Measurements from ENCODE around the gene CHRNB4.

Gene CHRNB4

GRCh38 chr15:78628227-78628626 lies 12.8 kb downstream of the CHRNB4 start:
- Mint-ChIP-seq H3K36me3 (ENCODE audit: low read depth) (peaks cover 27% of the 10 kb centered on the region), H3K4me3 (no peak overlapping the region), H3K4me1 (no peaks in the 10 kb centered on the region), H3K27ac (no peak overlapping the region), H3K9me3 (peaks cover 6% of the 10 kb centered on the region), H3K27me3 (ENCODE audit: low read depth) (peaks cover 59% of the 10 kb centered on the region)
- TF ChIP-seq CTCF (IDR thresholded peaks at IDR 0.05; ENCODE audit: unreplicated experiment in 3 of 3), result no peak

GRCh38 chr15:78627348-78627747 lies 13.7 kb downstream of the CHRNB4 start:
- Mint-ChIP-seq H3K4me3 (no peak overlapping the region), H3K27me3 (ENCODE audit: low read depth) (peaks cover 68% of the 10 kb centered on the region), H3K9me3 (peaks cover 2% of the 10 kb centered on the region), H3K27ac (no peak overlapping the region), H3K36me3 (ENCODE audit: low read depth) (peaks cover 19% of the 10 kb centered on the region), H3K4me1 (no peaks in the 10 kb centered on the region)
- TF ChIP-seq CTCF (IDR thresholded peaks at IDR 0.05; ENCODE audit: unreplicated experiment in 3 of 3), result no peak

GRCh38 chr15:78626381-78626995 lies 14.5 kb downstream of the CHRNB4 start:
- Mint-ChIP-seq H3K27me3 (ENCODE audit: low read depth) (peaks cover 76% of the 10 kb centered on the region), H3K36me3 (ENCODE audit: low read depth) (peaks cover 12% of the 10 kb centered on the region), H3K27ac (no peak overlapping the region), H3K4me1 (no peaks in the 10 kb centered on the region), H3K4me3 (no peak overlapping the region), H3K9me3 (peaks cover 2% of the 10 kb centered on the region)
- TF ChIP-seq CTCF (IDR thresholded peaks at IDR 0.05; ENCODE audit: unreplicated experiment in 3 of 3), result no peak

GRCh38 chr15:78625606-78626280 lies 15.3 kb downstream of the CHRNB4 start:
- Mint-ChIP-seq H3K36me3 (ENCODE audit: low read depth) (peaks cover 10% of the 10 kb centered on the region), H3K4me3 (no peak overlapping the region), H3K27ac (no peak overlapping the region), H3K4me1 (no peaks in the 10 kb centered on the region), H3K27me3 (ENCODE audit: low read depth) (peaks cover 83% of the 10 kb centered on the region), H3K9me3 (peaks cover 2% of the 10 kb centered on the region)
- TF ChIP-seq CTCF (IDR thresholded peaks at IDR 0.05; ENCODE audit: unreplicated experiment in 3 of 3), result no peak

- Mint-ChIP-seq H3K27me3 (ENCODE audit: low read depth) (peaks cover 86% of the 10 kb centered on the region), H3K36me3 (ENCODE audit: low read depth) (peaks cover 10% of the 10 kb centered on the region), H3K27ac (no peak overlapping the region), H3K4me1 (no peaks in the 10 kb centered on the region), H3K9me3 (peaks cover 2% of the 10 kb centered on the region), H3K4me3 (no peak overlapping the region)
- no peak for TF ChIP-seq CTCF (IDR thresholded peaks at IDR 0.05; ENCODE audit: unreplicated experiment in 3 of 3)
Measured at GRCh38 chr15:78624651-78625590, 16.1 kb downstream of the CHRNB4 start.

Data from nephron (organoid).